ENCODE results near the gene SPATA2.

Gene SPATA2

DNA sequence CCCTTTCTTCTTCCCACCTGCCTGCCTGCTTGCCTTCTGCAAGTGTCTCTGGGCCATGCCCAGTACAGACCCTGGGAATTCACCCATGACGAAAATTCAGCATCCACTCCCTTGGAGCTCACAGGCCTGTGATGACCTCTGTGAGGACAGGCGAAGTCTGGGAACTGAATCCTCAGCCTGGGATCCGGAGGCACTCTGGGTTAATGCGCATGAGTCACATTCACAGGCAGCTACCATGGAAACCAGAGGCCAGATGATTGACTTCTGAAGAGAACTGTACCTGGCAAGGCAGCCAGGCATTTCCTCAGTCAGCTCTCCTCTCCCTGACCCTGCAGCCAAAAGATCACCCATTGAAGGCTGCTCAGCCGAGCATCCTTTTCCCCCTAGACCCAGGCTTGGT lies 61.7 kb downstream of the SPATA2 start:
- no peak for DNase-seq

Measured in activated CD4-positive, alpha-beta T cell treated with anti-CD3 and anti-CD28 coated beads for 48 hours (primary cell).